GM19035 (cell line): ENCODE data around the gene CETN2.

ENCODE experiments used
- ATAC-seq: cut with Tn5 transposase; IDR thresholded peaks from one replicate; pipeline ENCODE4 v1.9.1; 2021; ENCODE audit not compliant: unreplicated experiment

CETN2 gene

DNA sequence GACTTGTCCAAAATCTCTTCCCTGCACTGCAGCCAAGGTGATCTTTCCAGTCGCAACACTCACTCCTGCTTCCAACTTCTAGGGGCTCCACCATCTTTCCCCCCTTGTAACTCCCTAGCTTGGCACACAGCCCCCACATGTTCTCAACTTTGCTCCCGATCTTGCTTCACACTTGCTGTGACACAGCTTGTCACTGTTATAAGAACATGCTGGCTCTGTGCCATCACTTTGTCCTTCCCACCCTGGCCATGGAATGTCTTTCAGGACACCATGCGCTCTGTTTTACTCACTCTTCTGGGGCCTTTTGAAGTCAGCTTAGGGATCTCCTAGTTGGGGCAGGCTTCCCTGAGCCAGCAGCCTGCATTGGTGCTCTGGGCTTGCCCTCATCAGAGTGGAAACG, 2.8 kb upstream of the CETN2 start:
- no peak for ATAC-seq

DNA sequence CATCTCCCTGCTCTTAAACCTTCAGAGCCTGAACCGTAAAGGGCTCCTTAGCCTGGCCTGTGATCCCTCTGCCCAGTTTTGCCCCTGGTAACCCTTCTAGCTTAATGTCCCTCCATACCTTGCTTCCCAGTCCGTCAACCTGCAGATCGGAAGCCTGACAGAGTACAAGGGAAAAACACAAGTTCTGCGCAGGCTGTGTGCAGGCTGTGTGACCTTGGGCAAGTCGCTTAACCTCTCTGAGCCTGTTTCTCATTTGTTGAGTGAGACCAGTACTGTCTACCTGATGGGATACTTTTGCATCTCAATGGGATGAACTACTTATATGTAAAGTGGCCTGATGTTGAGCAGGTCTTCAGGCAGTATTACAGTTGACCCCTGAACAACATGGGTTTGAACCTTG, 2.0 kb upstream of the CETN2 start:
- no peak for ATAC-seq

DNA sequence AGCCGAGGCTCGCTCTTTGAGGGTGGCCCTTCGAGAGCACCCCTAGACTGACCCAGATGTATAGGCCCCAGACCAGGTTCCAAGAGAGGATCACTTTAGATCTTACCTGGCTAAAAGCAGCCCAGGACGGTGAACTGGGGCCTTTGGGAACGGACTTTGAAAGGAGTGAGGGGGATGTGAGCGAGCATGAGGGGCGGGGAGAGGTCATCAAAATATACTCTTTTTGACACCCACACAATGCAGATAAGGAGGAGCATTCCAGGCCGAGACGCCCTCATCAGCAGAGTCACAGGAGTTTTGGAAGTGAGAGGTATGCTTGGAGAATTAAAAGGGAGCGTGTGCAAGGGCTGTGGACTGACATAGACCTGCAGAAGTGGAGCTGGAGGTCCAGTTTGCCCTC, 834 bp upstream of the CETN2 start:
- no peak for ATAC-seq

DNA sequence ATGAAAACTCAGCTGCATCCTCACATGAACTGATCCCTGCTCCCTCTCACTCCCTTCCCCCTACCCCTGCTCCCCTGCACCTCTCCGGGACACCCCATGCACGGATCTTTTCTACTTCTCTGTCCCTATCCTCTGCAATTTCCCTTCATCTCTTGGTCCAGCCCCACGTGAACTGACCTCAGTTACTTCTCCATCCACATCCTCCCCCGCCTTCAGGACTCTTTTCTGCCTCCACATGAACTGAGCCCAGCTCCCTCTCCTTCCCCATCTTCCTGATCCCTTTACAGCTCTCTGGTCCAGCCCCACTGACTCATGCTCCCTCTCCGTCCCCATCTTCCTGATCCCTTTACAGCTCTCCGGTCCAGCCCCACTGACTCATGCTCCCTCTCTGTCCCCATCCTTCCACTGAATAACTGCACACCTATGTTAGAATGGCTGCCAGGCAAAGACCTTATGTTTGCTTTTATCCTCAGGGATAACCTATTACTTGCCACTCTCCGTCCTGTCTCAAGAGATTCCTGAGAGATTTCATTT, 5.6 kb downstream of the CETN2 start:
- no peak for ATAC-seq

DNA sequence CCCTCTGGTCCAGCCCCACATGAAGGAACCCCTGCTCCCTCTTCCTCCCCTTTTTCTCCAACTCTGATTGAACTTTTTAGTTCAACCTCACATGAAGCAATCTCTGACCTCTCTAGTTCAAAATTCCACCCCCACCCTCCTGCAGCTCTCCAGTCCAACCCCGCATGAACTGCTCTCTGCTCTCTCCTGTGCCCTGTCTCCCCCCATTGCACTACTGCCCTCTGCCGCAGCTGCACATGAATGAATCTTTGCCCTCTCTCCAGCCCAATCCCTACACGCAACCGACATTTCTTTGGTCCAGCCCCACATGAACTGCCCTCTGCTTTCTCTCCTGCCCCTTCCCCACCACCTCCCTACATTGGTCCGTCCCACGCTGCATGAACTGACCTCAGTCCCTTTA, 6.9 kb downstream of the CETN2 start:
- ATAC-seq = no peak

DNA sequence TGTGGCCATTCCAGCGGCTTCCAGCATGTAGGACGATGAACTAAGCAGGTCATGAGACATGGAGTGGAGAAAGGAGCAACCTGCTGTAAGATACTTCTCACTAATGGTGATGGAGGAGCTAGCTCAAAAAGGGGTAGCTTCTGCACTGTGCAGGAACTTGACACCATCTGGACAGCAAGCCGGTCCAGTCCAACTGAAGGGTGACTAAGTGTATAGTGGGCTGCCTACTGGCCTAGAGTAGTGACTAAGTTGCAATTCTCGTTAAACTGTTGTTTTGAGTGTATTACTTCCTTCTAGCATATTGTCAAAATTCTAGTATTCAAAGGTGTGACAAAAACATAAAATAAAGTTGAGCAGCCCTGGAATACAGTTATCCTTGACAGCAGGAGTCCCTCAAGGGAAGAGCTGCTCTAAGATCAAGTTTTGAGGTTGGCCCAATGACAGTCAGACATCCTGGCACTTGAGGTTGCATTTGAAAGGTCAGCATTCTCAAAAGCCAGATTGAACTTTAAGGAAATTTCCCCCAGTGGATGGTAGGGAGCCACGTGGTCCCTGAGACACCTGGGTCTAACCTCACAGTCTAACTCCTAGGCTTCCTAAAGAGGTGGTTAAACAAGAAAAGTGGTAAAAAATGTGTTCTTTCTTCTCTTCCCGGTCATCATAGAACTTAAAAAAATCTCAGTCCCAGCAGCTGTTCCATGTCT, 8.0 kb downstream of the CETN2 start:
- no peak for ATAC-seq

DNA sequence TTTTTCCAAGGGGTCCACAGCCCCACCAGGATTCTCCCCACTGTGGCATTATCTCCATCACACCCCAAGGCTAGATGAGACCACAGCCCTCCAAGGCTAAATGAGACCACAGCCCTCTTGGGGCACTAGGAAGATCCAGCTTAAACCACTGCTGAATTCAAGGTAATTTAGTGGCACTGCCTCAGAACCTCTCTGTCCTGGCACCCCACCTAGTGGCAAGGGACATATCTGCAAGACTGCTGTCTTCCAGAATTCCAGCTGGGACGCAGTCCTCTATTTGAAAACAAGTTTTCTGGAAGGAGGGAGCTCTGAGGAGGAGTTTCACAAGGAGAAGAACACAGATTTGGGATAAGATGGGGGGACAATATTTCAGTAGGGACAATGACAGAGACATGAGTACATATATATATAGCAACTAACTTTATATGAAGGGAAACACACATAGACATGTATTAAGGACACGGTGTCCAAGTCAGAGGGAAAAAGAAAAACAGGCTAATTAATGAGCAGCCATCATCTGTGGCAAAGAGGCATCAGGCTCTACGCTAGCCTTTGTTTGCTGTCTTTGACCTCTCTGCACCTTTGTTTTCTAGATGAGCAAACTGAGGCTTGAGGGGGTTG, 9.3 kb downstream of the CETN2 start:
- no peak for ATAC-seq

DNA sequence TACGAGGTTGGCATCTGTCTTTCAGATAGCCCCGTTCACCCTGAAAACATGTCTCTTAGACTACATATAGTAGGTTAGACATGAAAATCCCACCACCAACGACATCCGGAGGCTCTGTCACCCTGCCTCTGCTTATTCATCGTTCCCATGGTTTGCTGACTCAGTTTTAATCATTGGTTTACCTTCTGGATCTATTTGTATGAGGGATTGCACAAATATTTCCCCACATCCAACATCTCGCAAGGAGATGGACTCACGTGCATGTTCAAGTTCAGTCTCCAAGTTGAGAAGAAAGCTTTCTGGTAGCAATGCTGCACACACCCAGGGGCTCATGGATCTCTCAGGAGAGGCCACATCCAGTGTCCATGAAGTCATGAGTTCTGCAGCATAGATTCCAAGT, 10.8 kb downstream of the CETN2 start:
- ATAC-seq = no peak

DNA sequence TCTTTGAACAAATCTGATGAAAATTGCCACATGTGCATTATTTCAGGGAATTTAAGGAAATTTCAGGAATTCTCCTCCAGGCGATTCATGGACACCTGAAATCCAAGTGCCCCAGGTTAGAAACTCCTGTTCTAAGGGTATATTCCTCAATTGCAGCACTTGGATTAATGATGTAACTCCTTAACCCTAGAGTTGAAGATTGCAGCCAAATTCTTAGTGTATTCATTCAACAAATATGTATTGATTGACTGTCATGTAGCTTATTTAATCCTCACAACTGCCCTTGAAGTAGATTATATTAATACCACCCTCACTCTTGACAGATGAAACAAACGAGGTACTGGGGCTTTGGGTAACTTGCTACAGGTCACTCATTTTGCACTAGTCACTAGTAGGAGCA, 11.3 kb downstream of the CETN2 start:
- ATAC-seq = no peak

DNA sequence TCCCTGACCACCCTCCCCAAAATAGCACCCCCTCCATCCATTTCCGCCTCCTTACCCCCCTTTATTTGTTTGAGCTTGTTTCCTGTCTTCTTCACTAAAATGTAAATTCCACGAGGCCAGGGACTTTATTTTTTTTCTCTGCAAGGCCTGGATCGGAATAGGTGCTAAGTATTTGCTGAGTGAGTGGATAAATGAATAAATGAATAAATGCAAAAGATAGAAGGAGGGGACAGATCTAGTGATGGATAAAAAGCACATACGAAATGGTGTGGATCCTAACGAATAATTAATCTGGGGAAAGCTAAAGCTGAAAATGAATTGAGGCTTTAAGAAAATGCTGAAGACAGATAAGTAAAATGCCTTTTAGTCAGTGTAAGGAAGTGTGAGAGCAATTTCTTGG, 12.2 kb downstream of the CETN2 start:
- ATAC-seq = no peak

DNA sequence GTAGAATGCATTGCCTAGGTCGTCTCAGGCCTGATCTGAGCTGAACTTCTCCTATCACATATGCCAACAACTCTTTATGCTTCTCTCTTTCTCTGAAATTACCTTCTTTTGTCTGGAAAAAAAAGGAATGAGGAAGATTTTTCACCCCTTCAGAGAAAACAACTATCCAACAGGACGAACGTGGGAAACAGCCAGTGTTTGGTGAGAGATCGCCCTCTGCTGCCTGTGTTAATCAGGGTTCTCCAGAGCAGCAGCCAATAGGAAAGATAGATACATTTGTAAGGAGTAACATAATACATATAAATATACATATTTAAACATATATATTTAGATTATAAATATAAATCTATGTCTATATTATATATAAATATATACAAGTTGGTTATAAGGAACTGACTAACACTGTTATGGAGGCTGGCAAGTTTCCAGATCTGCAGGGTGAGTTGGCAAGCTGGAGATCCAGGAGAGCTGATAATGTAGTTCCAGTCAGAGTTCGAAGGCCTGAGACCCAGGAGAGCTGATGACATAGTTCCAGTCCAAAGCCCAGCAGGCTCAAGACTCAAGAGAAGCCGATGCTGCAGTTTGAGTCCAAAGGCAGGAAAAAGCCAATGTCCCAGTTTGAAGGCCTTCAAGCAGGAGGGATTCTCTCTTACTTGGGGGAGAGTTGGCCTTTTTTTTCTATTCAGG, 13.3 kb downstream of the CETN2 start:
- ATAC-seq = no peak

DNA sequence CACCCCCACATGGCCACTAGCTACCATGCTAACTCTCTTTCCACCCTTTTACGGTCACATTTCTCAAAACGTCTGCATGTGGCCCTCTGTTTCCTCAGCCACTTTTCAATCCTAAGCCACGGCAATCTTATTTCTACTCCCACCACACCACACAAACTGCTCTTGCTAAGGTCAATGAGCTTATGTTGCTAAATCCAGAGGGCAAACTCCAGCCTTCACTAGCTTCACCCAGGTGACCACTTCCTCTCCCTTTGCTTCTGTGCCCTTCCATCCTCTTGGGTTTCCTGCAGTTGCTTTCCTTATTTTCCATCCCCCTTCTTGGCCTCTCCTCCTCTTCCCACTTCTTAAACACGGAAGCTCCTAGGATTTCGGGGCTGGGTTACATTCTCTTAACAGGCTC, 16.5 kb downstream of the CETN2 start:
- ATAC-seq = no peak

DNA sequence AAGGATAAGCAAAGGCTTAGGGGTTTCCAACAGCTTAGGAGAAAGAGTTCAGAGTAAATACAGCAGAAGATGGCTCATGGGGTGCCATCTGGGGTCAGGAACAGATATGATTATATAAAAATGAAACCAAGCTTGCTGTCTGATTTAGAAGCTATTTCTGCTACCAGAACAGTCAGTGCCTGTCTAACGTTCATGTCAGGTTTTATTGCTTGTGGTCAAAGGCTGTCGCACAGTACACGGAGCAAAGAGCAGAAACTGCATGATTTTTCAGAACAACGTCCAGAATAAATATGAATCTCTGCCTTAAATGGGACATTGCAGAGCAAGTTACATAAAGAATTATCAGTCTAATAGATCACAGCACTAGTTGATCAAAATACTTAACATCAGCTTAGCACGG, 17.4 kb downstream of the CETN2 start:
- no peak for ATAC-seq

DNA sequence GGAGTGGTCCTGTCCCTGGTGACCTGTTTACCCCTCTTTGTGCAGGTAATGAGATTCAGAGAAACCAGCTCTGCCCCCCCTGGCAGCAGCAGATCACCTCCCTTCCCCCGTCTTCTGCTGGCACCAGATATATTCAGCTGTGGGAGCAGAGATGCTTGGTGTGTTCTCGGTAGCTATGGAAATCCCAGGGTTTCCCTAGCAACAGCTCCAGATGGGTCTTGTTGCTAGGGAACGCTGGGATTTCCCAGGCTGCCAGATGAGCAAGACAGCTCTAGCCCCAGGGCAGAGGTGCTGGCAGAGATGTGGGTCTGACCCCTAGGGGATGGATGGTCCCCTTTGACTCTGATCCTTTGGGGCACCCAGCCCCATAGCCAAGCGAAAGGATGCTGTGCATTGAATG, 20.2 kb downstream of the CETN2 start:
- ATAC-seq = no peak

DNA sequence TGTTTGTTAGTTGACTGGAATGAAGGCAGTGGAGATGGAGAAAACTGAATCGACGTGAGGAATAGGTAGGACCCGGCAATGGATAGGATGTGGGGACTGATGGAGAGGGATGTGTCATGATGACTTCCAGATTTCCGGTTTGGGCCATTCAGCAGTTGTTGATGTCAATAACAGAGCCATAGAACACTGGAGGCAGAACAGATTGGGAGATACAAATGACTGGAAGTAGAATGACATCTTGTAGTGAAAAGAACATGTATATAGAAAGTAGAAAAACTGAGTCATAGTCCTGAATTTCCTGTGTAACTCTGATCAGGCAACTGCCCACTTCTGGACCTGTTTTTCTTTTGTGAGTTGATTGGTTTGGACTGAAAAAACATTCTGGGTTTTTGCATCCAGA, 24.5 kb downstream of the CETN2 start:
- no peak for ATAC-seq

DNA sequence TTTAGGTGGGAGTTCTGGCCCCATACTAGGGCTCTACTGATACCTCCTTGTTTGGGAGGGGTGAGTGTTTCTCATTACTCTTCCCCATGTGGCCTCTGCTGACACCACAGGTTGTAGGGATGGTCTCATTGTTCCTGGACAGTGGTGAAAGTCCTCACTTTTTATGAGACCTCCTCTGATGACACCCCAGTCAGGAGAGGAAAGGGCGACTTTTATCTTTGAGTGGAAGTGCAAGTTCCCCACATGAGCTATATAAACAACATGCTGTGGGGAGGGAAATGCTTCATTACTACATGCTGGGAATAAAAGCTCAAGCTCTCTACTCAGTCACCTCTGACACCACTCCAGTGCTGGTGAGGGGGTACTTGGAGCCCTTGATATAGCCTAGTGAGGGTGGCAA, 31.6 kb downstream of the CETN2 start:
- ATAC-seq = no peak

DNA sequence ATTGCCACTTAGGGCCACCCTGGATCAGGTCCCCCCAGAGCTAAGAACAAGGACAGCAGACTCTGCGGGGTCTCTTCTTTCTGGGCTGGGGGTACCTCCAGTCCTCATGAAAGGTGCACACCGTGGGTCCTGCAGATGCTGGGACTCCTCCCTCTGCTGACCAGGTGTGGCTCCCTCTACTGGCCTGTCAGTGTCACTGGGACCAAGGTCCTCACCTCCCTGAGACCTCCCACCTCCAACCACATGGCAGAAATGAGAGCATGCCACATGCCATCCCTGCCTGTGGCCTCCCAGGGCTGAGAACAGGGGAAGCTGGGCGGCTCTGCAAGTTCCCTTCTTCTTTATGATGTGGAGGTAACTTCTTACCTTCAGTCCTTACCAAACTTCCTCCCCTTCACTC, 43.5 kb downstream of the CETN2 start:
- ATAC-seq = peak; percentile 75
